ENCODE measurements around the gene TTC7B.
"Not testable (repeated sequence)": the region's sequence is repeated elsewhere in the genome, so short reads cannot be mapped to it uniquely, and the experiment has no call there.

Gene TTC7B

GRCh38 chr14:90534838-90535555 lies 281.2 kb downstream of the TTC7B start:
- no peak overlapping the region for H3K4me3 ChIP-seq (ENCODE audit: insufficient read depth, low read depth, low read length, poor library complexity, severe bottlenecking)
- H3K4me1 ChIP-seq (ENCODE audit: control insufficient read depth, insufficient read depth, low read length, poor library complexity, severe bottlenecking), result no peaks in the 10 kb centered on the region
- H3K36me3 ChIP-seq (ENCODE audit: control insufficient read depth, insufficient read depth, low read length), result no peaks in the 10 kb centered on the region
- no peaks in the 10 kb centered on the region for H3K27me3 ChIP-seq (replicated peaks; ENCODE audit: control insufficient read depth, insufficient read depth, low read length, poor library complexity, severe bottlenecking)
- no peak for DNase-seq
- no peaks in the 10 kb centered on the region for H3K9me3 ChIP-seq (ENCODE audit: control insufficient read depth, low read length)
- no peak overlapping the region for H3K27ac ChIP-seq (ENCODE audit: insufficient read depth, low read length, poor library complexity, severe bottlenecking)

GRCh38 chr14:90534091-90534837 lies 282.0 kb downstream of the TTC7B start:
- no peaks in the 10 kb centered on the region for H3K9me3 ChIP-seq (ENCODE audit: control insufficient read depth, low read length)
- no peak for DNase-seq
- no peaks in the 10 kb centered on the region for H3K4me1 ChIP-seq (ENCODE audit: control insufficient read depth, insufficient read depth, low read length, poor library complexity, severe bottlenecking)
- no peak overlapping the region for H3K27ac ChIP-seq (ENCODE audit: insufficient read depth, low read length, poor library complexity, severe bottlenecking)
- H3K36me3 ChIP-seq (ENCODE audit: control insufficient read depth, insufficient read depth, low read length), result no peaks in the 10 kb centered on the region
- no peaks in the 10 kb centered on the region for H3K27me3 ChIP-seq (replicated peaks; ENCODE audit: control insufficient read depth, insufficient read depth, low read length, poor library complexity, severe bottlenecking)
- H3K4me3 ChIP-seq (ENCODE audit: insufficient read depth, low read depth, low read length, poor library complexity, severe bottlenecking), result no peak overlapping the region

- H3K36me3 ChIP-seq (ENCODE audit: control insufficient read depth, insufficient read depth, low read length), result no peaks in the 10 kb centered on the region
- DNase-seq, result no peak
- H3K4me1 ChIP-seq (ENCODE audit: control insufficient read depth, insufficient read depth, low read length, poor library complexity, severe bottlenecking), result no peaks in the 10 kb centered on the region
- no peak overlapping the region for H3K27ac ChIP-seq (ENCODE audit: insufficient read depth, low read length, poor library complexity, severe bottlenecking)
- no peak overlapping the region for H3K4me3 ChIP-seq (ENCODE audit: insufficient read depth, low read depth, low read length, poor library complexity, severe bottlenecking)
- H3K27me3 ChIP-seq (replicated peaks; ENCODE audit: control insufficient read depth, insufficient read depth, low read length, poor library complexity, severe bottlenecking), result no peaks in the 10 kb centered on the region
- no peaks in the 10 kb centered on the region for H3K9me3 ChIP-seq (ENCODE audit: control insufficient read depth, low read length)
Observed at GRCh38 chr14:90533591-90534021, 282.6 kb downstream of the TTC7B start.

- no peaks in the 10 kb centered on the region for H3K27me3 ChIP-seq (replicated peaks; ENCODE audit: control insufficient read depth, insufficient read depth, low read length, poor library complexity, severe bottlenecking)
- H3K27ac ChIP-seq (ENCODE audit: insufficient read depth, low read length, poor library complexity, severe bottlenecking), result no peak overlapping the region
- no peak overlapping the region for H3K4me3 ChIP-seq (ENCODE audit: insufficient read depth, low read depth, low read length, poor library complexity, severe bottlenecking)
- H3K36me3 ChIP-seq (ENCODE audit: control insufficient read depth, insufficient read depth, low read length), result no peaks in the 10 kb centered on the region
- no peaks in the 10 kb centered on the region for H3K4me1 ChIP-seq (ENCODE audit: control insufficient read depth, insufficient read depth, low read length, poor library complexity, severe bottlenecking)
- no peak for DNase-seq
- H3K9me3 ChIP-seq (ENCODE audit: control insufficient read depth, low read length), result no peaks in the 10 kb centered on the region
Observed at GRCh38 chr14:90532826-90533525, 283.3 kb downstream of the TTC7B start.

GRCh38 chr14:90531497-90531896 lies 284.7 kb downstream of the TTC7B start:
- no peak overlapping the region for H3K27ac ChIP-seq (ENCODE audit: insufficient read depth, low read length, poor library complexity, severe bottlenecking)
- no peaks in the 10 kb centered on the region for H3K4me1 ChIP-seq (ENCODE audit: control insufficient read depth, insufficient read depth, low read length, poor library complexity, severe bottlenecking)
- no peaks in the 10 kb centered on the region for H3K27me3 ChIP-seq (replicated peaks; ENCODE audit: control insufficient read depth, insufficient read depth, low read length, poor library complexity, severe bottlenecking)
- no peak for DNase-seq
- H3K36me3 ChIP-seq (ENCODE audit: control insufficient read depth, insufficient read depth, low read length), result no peaks in the 10 kb centered on the region
- H3K9me3 ChIP-seq (ENCODE audit: control insufficient read depth, low read length), result no peaks in the 10 kb centered on the region
- H3K4me3 ChIP-seq (ENCODE audit: insufficient read depth, low read depth, low read length, poor library complexity, severe bottlenecking), result no peak overlapping the region

- H3K9me3 ChIP-seq (ENCODE audit: control insufficient read depth, low read length), result no peaks in the 10 kb centered on the region
- no peak for DNase-seq
Observed at GRCh38 chr14:90530523-90530922, 285.7 kb downstream of the TTC7B start.

GRCh38 chr14:90527978-90528377 lies 288.3 kb downstream of the TTC7B start:
- DNase-seq, result no peak
- no peaks in the 10 kb centered on the region for H3K27me3 ChIP-seq (replicated peaks; ENCODE audit: control insufficient read depth, insufficient read depth, low read length, poor library complexity, severe bottlenecking)
- no peaks in the 10 kb centered on the region for H3K9me3 ChIP-seq (ENCODE audit: control insufficient read depth, low read length)
- H3K36me3 ChIP-seq (ENCODE audit: control insufficient read depth, insufficient read depth, low read length), result no peaks in the 10 kb centered on the region
- H3K4me3 ChIP-seq (ENCODE audit: insufficient read depth, low read depth, low read length, poor library complexity, severe bottlenecking), result no peak overlapping the region
- H3K27ac ChIP-seq (ENCODE audit: insufficient read depth, low read length, poor library complexity, severe bottlenecking), result no peak overlapping the region
- no peaks in the 10 kb centered on the region for H3K4me1 ChIP-seq (ENCODE audit: control insufficient read depth, insufficient read depth, low read length, poor library complexity, severe bottlenecking)

More at GRCh38 chr14:90530523-90530922, 285.7 kb downstream of the TTC7B start:
- H3K27ac ChIP-seq (ENCODE audit: insufficient read depth, low read length, poor library complexity, severe bottlenecking), result no peak overlapping the region
- no peaks in the 10 kb centered on the region for H3K27me3 ChIP-seq (replicated peaks; ENCODE audit: control insufficient read depth, insufficient read depth, low read length, poor library complexity, severe bottlenecking)
- no peaks in the 10 kb centered on the region for H3K4me1 ChIP-seq (ENCODE audit: control insufficient read depth, insufficient read depth, low read length, poor library complexity, severe bottlenecking)
- H3K36me3 ChIP-seq (ENCODE audit: control insufficient read depth, insufficient read depth, low read length), result no peaks in the 10 kb centered on the region
- H3K4me3 ChIP-seq (ENCODE audit: insufficient read depth, low read depth, low read length, poor library complexity, severe bottlenecking), result no peak overlapping the region

GRCh38 chr14:90526536-90526935 lies 289.7 kb downstream of the TTC7B start:
- not testable (repeated sequence) for H3K4me3 ChIP-seq (ENCODE audit: insufficient read depth, low read depth, low read length, poor library complexity, severe bottlenecking); DNase-seq; H3K27me3 ChIP-seq (replicated peaks; ENCODE audit: control insufficient read depth, insufficient read depth, low read length, poor library complexity, severe bottlenecking)

GRCh38 chr14:90525353-90526028 lies 290.7 kb downstream of the TTC7B start:
- H3K27ac ChIP-seq (ENCODE audit: insufficient read depth, low read length, poor library complexity, severe bottlenecking); H3K4me3 ChIP-seq (ENCODE audit: insufficient read depth, low read depth, low read length, poor library complexity, severe bottlenecking); H3K27me3 ChIP-seq (replicated peaks; ENCODE audit: control insufficient read depth, insufficient read depth, low read length, poor library complexity, severe bottlenecking); H3K9me3 ChIP-seq (ENCODE audit: control insufficient read depth, low read length); DNase-seq; H3K36me3 ChIP-seq (ENCODE audit: control insufficient read depth, insufficient read depth, low read length); H3K4me1 ChIP-seq (ENCODE audit: control insufficient read depth, insufficient read depth, low read length, poor library complexity, severe bottlenecking): not testable (repeated sequence)

More at GRCh38 chr14:90526536-90526935, 289.7 kb downstream of the TTC7B start:
- H3K4me1 ChIP-seq (ENCODE audit: control insufficient read depth, insufficient read depth, low read length, poor library complexity, severe bottlenecking); H3K9me3 ChIP-seq (ENCODE audit: control insufficient read depth, low read length); H3K36me3 ChIP-seq (ENCODE audit: control insufficient read depth, insufficient read depth, low read length); H3K27ac ChIP-seq (ENCODE audit: insufficient read depth, low read length, poor library complexity, severe bottlenecking): not testable (repeated sequence)
